Measurements from ENCODE around the gene PKDREJ. TPM values are rescaled to one million over a fixed set of nuclear protein-coding genes. Genes with fewer than 3 reads are reported as not detected.
A peak's percentile ranks its signal among the peaks of the same experiment; 100 is the strongest.

PKDREJ gene
- total RNA-seq, 4 donors from 2014 or later = 0.27 TPM; not detected in 3

- no peak for DNase-seq
- no peaks in the 10 kb centered on the region for H3K36me3 ChIP-seq
- H3K4me3 ChIP-seq = no peak overlapping the region
- H3K27me3 ChIP-seq = no peaks in the 10 kb centered on the region
- in situ Hi-C loops (cut with MboI; ENCODE audit: low pct_ligation_motif_present in 1 of 4, low pct_unique_long_range_greater_than_20kb in 1 of 4, low sequenced_read_pairs in 3 of 4) (no loop called here), intact Hi-C loops (cut with DNase I; ENCODE audit: low total_unique reads) (loop anchor here (10.0 kb wide), 1 partner anchor 945 kb away; no protein-coding TSS in a partner anchor)
- peaks cover 3 to 16% (median 11%) of the 10 kb centered on the region in 4 donors for H3K4me1 ChIP-seq
- no peaks in the 10 kb centered on the region for H3K9me3 ChIP-seq
- 78 to 80% methylated on average over 11 to 12 of the region's 12 CpGs for WGBS, 2 donors (ENCODE audit: low coverage in 1 of 2)
- TF ChIP-seq EP300 (IDR thresholded peaks at IDR 0.05; ENCODE audit: low read depth) = no peak
- no peak for TF ChIP-seq CTCF (IDR thresholded peaks at IDR 0.05)
- no peak for TF ChIP-seq POLR2A (IDR thresholded peaks at IDR 0.05)
- no peak for TF ChIP-seq POLR2AphosphoS5 (IDR thresholded peaks at IDR 0.05)
- no peak overlapping the region for H3K27ac ChIP-seq
Observed at GRCh38 chr22:46259374-46259773, 3.8 kb downstream of the PKDREJ start.

- H3K27ac ChIP-seq = no peak overlapping the region
- no peak overlapping the region for H3K4me3 ChIP-seq
- no peaks in the 10 kb centered on the region for H3K27me3 ChIP-seq
- in situ Hi-C loops (cut with MboI; ENCODE audit: low pct_ligation_motif_present in 1 of 4, low pct_unique_long_range_greater_than_20kb in 1 of 4, low sequenced_read_pairs in 3 of 4) = no loop called here
- peaks cover 0 to 2% (median under 1%) of the 10 kb centered on the region in 4 donors for H3K4me1 ChIP-seq
- H3K9me3 ChIP-seq = no peaks in the 10 kb centered on the region
- intact Hi-C loops (cut with DNase I; ENCODE audit: low total_unique reads) = loop anchor here (10.0 kb wide), 1 partner anchor 942 kb away; no protein-coding TSS in a partner anchor
- DNase-seq = no peak
- no peaks in the 10 kb centered on the region for H3K36me3 ChIP-seq
- no peak for TF ChIP-seq CTCF (IDR thresholded peaks at IDR 0.05)
- no peak for TF ChIP-seq POLR2AphosphoS5 (IDR thresholded peaks at IDR 0.05)
- no peak for TF ChIP-seq EP300 (IDR thresholded peaks at IDR 0.05; ENCODE audit: low read depth)
- TF ChIP-seq POLR2A (IDR thresholded peaks at IDR 0.05) = no peak
- WGBS, 2 donors (ENCODE audit: low coverage in 1 of 2) = 77 to 87% methylated on average over 3 to 8 of the region's 8 CpGs
Observed at GRCh38 chr22:46256358-46256958, 6.7 kb downstream of the PKDREJ start.

GRCh38 chr22:46251816-46252380 lies 11.2 kb downstream of the PKDREJ start:
- Histone ChIP-seq H3K27ac (no peak overlapping the region), H3K9me3 (no peaks in the 10 kb centered on the region), H3K4me1 (peaks cover 0 to 21% (median 12%) of the 10 kb centered on the region in 4 donors), H3K4me3 (no peak overlapping the region), H3K36me3 (no peaks in the 10 kb centered on the region), H3K27me3 (no peaks in the 10 kb centered on the region)
- 79 to 90% methylated on average over 9 of the region's 9 CpGs for WGBS, 2 donors (ENCODE audit: low coverage in 1 of 2)
- TF ChIP-seq POLR2AphosphoS5 (IDR thresholded peaks at IDR 0.05) = no peak
- no peak for TF ChIP-seq POLR2A (IDR thresholded peaks at IDR 0.05)
- no peak for TF ChIP-seq CTCF (IDR thresholded peaks at IDR 0.05)
- no peak for TF ChIP-seq EP300 (IDR thresholded peaks at IDR 0.05; ENCODE audit: low read depth)
- DNase-seq = no peak
- in situ Hi-C loops (cut with MboI; ENCODE audit: low pct_ligation_motif_present in 1 of 4, low pct_unique_long_range_greater_than_20kb in 1 of 4, low sequenced_read_pairs in 3 of 4) = no loop called here
- intact Hi-C loops (cut with DNase I; ENCODE audit: low total_unique reads) = loop anchor here (10.0 kb wide), 1 partner anchor 937 kb away; no protein-coding TSS in a partner anchor

GRCh38 chr22:46251266-46251665 lies 11.9 kb downstream of the PKDREJ start:
- Histone ChIP-seq H3K4me3 (peak overlapping the region in 2 of 4 donors; percentile 83 to 95), H3K4me1 (peaks cover 0 to 21% (median 12%) of the 10 kb centered on the region in 4 donors), H3K27ac (peak overlapping the region; percentile 92 to 95 (median 94)), H3K36me3 (no peaks in the 10 kb centered on the region), H3K27me3 (no peaks in the 10 kb centered on the region), H3K9me3 (no peaks in the 10 kb centered on the region)
- no peak for DNase-seq
- 72 to 84% methylated on average over 6 to 7 of the region's 7 CpGs for WGBS, 2 donors (ENCODE audit: low coverage in 1 of 2)
- in situ Hi-C loops (cut with MboI; ENCODE audit: low pct_ligation_motif_present in 1 of 4, low pct_unique_long_range_greater_than_20kb in 1 of 4, low sequenced_read_pairs in 3 of 4) (no loop called here), intact Hi-C loops (cut with DNase I; ENCODE audit: low total_unique reads) (loop anchor here (10.0 kb wide), 1 partner anchor 936 kb away; no protein-coding TSS in a partner anchor)
- TF ChIP-seq POLR2AphosphoS5 (IDR thresholded peaks at IDR 0.05) (no peak), POLR2A (IDR thresholded peaks at IDR 0.05) (no peak), EP300 (IDR thresholded peaks at IDR 0.05; ENCODE audit: low read depth) (no peak), CTCF (IDR thresholded peaks at IDR 0.05) (no peak)
